HEK293 (cell line): ENCODE results near the gene FALEC.

ENCODE experiments used
- KLF1 ChIP-seq: fragments of 450-650 bp; formaldehyde crosslinking; IDR thresholded peaks from 2 replicates; pipeline ENCODE4 v1.5.1; 2016; ENCODE audit warnings: missing biosample characterization, missing genetic modification characterization
- KLF10 ChIP-seq: fragments of 450-650 bp; IDR thresholded peaks from 2 replicates; pipeline ENCODE4 v1.5.1; 2018; ENCODE audit warnings: missing biosample characterization, mild to moderate bottlenecking, missing genetic modification characterization
- KLF7 ChIP-seq: fragments of 450-650 bp; formaldehyde crosslinking; IDR thresholded peaks from 2 replicates; pipeline ENCODE4 v1.5.1; 2016; ENCODE audit warnings: missing biosample characterization, missing genetic modification characterization, borderline replicate concordance
- KLF8 ChIP-seq: fragments of 450-650 bp; formaldehyde crosslinking; IDR thresholded peaks from 2 replicates; pipeline ENCODE4 v1.5.1; 2016; ENCODE audit warnings: missing biosample characterization, missing genetic modification characterization
- PATZ1 ChIP-seq: fragments of 450-650 bp; formaldehyde crosslinking; IDR thresholded peaks from 2 replicates; pipeline ENCODE4 v1.5.1; 2016; ENCODE audit warnings: missing biosample characterization, missing genetic modification characterization
- REPIN1 ChIP-seq: fragments of 450-650 bp; formaldehyde crosslinking; IDR thresholded peaks from 2 replicates; pipeline ENCODE4 v1.5.1; 2017; ENCODE audit warnings: missing biosample characterization, missing genetic modification characterization, low read depth
- WT1 ChIP-seq: fragments of 450-650 bp; formaldehyde crosslinking; IDR thresholded peaks from 2 replicates; pipeline ENCODE4 v1.5.1; 2016; ENCODE audit warnings: missing biosample characterization, missing genetic modification characterization
- ZBTB7A ChIP-seq: fragments of 450-650 bp; formaldehyde crosslinking; IDR thresholded peaks from 2 replicates; pipeline ENCODE4 v1.5.1; 2016; ENCODE audit warnings: low read depth, missing biosample characterization, missing genetic modification characterization
- ZFP3 ChIP-seq: fragments of 450-650 bp; formaldehyde crosslinking; IDR thresholded peaks from 2 replicates; pipeline ENCODE4 v1.5.1; 2016; ENCODE audit warnings: low read depth, missing biosample characterization, missing genetic modification characterization
- ZFP69B ChIP-seq: fragments of 450-650 bp; formaldehyde crosslinking; IDR thresholded peaks from 2 replicates; pipeline ENCODE4 v1.5.1; 2016; ENCODE audit warnings: missing biosample characterization, missing genetic modification characterization
- ZNF121 ChIP-seq: fragments of 450-650 bp; formaldehyde crosslinking; IDR thresholded peaks from 2 replicates; pipeline ENCODE4 v1.5.1; 2016; ENCODE audit warnings: missing biosample characterization, missing genetic modification characterization
- ZNF292 ChIP-seq: fragments of 450-650 bp; formaldehyde crosslinking; IDR thresholded peaks from 2 replicates; pipeline ENCODE4 v1.5.1; 2016; ENCODE audit warnings: low read depth, missing biosample characterization, missing genetic modification characterization, borderline replicate concordance
- ZNF311 ChIP-seq: fragments of 450-650 bp; formaldehyde crosslinking; IDR thresholded peaks from 2 replicates; pipeline ENCODE4 v1.5.1; 2017; ENCODE audit warnings: missing biosample characterization, missing genetic modification characterization, borderline replicate concordance
- ZNF341 ChIP-seq: fragments of 450-650 bp; formaldehyde crosslinking; IDR thresholded peaks from 2 replicates; pipeline ENCODE4; 2016; ENCODE audit warnings: low read depth, missing biosample characterization, missing genetic modification characterization
- ZNF354C ChIP-seq: fragments of 450-650 bp; formaldehyde crosslinking; IDR thresholded peaks from 2 replicates; pipeline ENCODE4 v1.5.1; 2016; ENCODE audit warnings: missing biosample characterization, missing genetic modification characterization, low read depth, borderline replicate concordance
- ZNF398 ChIP-seq: fragments of 450-650 bp; formaldehyde crosslinking; IDR thresholded peaks from 2 replicates; pipeline ENCODE4 v1.5.1; 2017; ENCODE audit warnings: missing biosample characterization, missing genetic modification characterization
- ZNF423 ChIP-seq: fragments of 450-650 bp; formaldehyde crosslinking; IDR thresholded peaks from 2 replicates; pipeline ENCODE4 v1.5.1; 2016; ENCODE audit warnings: missing biosample characterization, missing genetic modification characterization
- ZNF426 ChIP-seq: fragments of 450-650 bp; formaldehyde crosslinking; IDR thresholded peaks from 2 replicates; pipeline ENCODE4 v1.5.1; 2017; ENCODE audit warnings: missing biosample characterization, missing genetic modification characterization, mild to moderate bottlenecking, inconsistent platforms, moderate library complexity
- ZNF596 ChIP-seq: fragments of 450-650 bp; IDR thresholded peaks from 2 replicates; pipeline ENCODE4 v1.5.0; 2018; ENCODE audit warnings: missing biosample characterization, mild to moderate bottlenecking, missing genetic modification characterization, moderate library complexity
- ZNF654 ChIP-seq: fragments of 450-650 bp; formaldehyde crosslinking; IDR thresholded peaks from 2 replicates; pipeline ENCODE4 v1.5.1; 2016; ENCODE audit warnings: low read depth, missing biosample characterization, missing genetic modification characterization
- ZNF664 ChIP-seq: fragments of 450-650 bp; formaldehyde crosslinking; IDR thresholded peaks from 2 replicates; pipeline ENCODE4 v1.5.1; 2016; ENCODE audit warnings: missing biosample characterization, missing genetic modification characterization
- ZNF830 ChIP-seq: fragments of 450-650 bp; IDR thresholded peaks from 2 replicates; pipeline ENCODE4 v1.5.0; 2018; ENCODE audit warnings: missing biosample characterization, missing genetic modification characterization, low read depth, mild to moderate bottlenecking, moderate library complexity
- ZSCAN30 ChIP-seq: fragments of 450-650 bp; IDR thresholded peaks from 2 replicates; pipeline ENCODE4 v1.5.1; 2018; ENCODE audit warnings: missing biosample characterization, mild to moderate bottlenecking, missing genetic modification characterization, moderate library complexity
- ZSCAN5A ChIP-seq: fragments of 450-650 bp; formaldehyde crosslinking; IDR thresholded peaks from 2 replicates; pipeline ENCODE4 v1.5.1; 2016; ENCODE audit warnings: missing biosample characterization, missing genetic modification characterization
- TF ChIP-seq, protein P1 (sequence below): fragments of 450-650 bp; formaldehyde crosslinking; IDR thresholded peaks from 2 replicates; pipeline ENCODE4 v1.5.1; 2017; ENCODE audit warnings: missing biosample characterization, missing genetic modification characterization
- TF ChIP-seq, protein P2 (sequence below): fragments of 450-650 bp; formaldehyde crosslinking; IDR thresholded peaks from 2 replicates; pipeline ENCODE4 v1.5.1; 2016; ENCODE audit warnings: missing biosample characterization, missing genetic modification characterization

The FALEC gene

DNA sequence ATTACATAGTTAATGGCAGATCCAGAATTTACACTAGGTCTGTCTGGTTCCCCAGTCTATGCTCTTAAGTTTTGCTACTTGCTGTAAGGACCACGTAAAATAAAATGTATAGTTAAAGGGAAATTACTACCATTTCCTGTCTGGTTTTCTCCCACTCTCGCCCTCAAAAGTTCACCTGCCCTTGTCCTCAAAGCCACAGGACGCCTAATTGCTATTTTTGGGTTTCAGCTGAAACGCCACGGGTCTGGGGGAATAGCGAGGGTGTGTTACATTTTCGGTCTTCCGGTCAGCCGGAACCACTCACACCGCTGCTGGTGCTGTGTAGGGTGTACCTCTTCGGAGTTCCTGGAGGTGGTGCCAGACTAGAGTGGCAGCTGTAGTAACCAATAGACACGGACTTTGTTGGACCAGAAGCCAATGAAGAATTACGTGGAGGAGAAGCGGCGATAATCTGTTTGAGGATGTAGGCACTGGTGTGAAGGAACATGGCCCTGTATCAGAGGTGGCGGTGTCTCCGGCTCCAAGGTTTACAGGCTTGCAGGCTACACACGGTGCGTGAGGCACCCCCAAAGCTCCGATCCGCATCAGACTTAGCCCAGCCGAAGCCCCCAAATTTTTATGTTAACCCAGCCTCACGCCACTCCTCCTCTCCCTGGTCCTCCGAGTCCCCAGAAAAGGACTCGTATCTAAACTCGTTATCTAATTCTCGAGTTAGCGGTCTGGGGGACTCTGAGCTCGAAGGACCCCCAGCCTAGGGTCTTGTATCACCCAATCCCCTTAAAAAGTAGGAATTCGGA, 28.4 kb upstream of the FALEC start, which contains the start of gene TARS2 (continued):
- TF ChIP-seq ZNF398 (tag by site-specific recombination) (no peak), KLF10 (peak; percentile 47), ZNF426 (tag by site-specific recombination) (no peak), ZNF354C (tag by site-specific recombination) (no peak), ZNF311 (tag by site-specific recombination) (no peak), ZNF830 (no peak), ZNF664 (tag by site-specific recombination) (0 out of 2 replicates have a peak, but pooled peaks have one; percentile 62), ZNF341 (tag by site-specific recombination) (peak; percentile 49; the same call in 1 of the 2 replicates), ZFP69B (peak; percentile 88), PATZ1 (peak; percentile 73), ZSCAN5A (tag by site-specific recombination) (peak; percentile 96), ZNF423 (tag by site-specific recombination) (no peak), ZFP3 (tag by site-specific recombination) (no peak), KLF7 (tag by site-specific recombination) (no peak; the same call in 1 of the 2 replicates), ZNF292 (tag by site-specific recombination) (no peak), KLF1 (peak; percentile 21; the same call in 1 of the 2 replicates), ZSCAN30 (peak; percentile 93), ZNF654 (tag by site-specific recombination) (no peak), ZNF596 (tag by site-specific recombination) (no peak), ZBTB7A (0 out of 2 replicates have a peak, but pooled peaks have one; percentile 22), REPIN1 (peak; percentile 92; the same call in 1 of the 2 replicates), ZNF121 (tag by site-specific recombination) (no peak), KLF8 (tag by site-specific recombination) (peak; percentile 86), WT1 (tag by site-specific recombination) (no peak; the same call in 1 of the 2 replicates)
- TF ChIP-seq, protein P1, sequence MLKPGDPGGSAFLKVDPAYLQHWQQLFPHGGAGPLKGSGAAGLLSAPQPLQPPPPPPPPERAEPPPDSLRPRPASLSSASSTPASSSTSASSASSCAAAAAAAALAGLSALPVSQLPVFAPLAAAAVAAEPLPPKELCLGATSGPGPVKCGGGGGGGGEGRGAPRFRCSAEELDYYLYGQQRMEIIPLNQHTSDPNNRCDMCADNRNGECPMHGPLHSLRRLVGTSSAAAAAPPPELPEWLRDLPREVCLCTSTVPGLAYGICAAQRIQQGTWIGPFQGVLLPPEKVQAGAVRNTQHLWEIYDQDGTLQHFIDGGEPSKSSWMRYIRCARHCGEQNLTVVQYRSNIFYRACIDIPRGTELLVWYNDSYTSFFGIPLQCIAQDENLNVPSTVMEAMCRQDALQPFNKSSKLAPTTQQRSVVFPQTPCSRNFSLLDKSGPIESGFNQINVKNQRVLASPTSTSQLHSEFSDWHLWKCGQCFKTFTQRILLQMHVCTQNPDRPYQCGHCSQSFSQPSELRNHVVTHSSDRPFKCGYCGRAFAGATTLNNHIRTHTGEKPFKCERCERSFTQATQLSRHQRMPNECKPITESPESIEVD (tag by site-specific recombination) = no peak
- TF ChIP-seq, protein P2, sequence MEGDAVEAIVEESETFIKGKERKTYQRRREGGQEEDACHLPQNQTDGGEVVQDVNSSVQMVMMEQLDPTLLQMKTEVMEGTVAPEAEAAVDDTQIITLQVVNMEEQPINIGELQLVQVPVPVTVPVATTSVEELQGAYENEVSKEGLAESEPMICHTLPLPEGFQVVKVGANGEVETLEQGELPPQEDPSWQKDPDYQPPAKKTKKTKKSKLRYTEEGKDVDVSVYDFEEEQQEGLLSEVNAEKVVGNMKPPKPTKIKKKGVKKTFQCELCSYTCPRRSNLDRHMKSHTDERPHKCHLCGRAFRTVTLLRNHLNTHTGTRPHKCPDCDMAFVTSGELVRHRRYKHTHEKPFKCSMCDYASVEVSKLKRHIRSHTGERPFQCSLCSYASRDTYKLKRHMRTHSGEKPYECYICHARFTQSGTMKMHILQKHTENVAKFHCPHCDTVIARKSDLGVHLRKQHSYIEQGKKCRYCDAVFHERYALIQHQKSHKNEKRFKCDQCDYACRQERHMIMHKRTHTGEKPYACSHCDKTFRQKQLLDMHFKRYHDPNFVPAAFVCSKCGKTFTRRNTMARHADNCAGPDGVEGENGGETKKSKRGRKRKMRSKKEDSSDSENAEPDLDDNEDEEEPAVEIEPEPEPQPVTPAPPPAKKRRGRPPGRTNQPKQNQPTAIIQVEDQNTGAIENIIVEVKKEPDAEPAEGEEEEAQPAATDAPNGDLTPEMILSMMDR (tag by site-specific recombination) = no peak; the same call in 1 of the 2 replicates
